ENCODE results near the gene HNRNPUL1. TPM values are rescaled to one million over a fixed set of nuclear protein-coding genes. Genes with fewer than 3 reads are reported as not detected.
"Not testable (repeated sequence)": the region's sequence is repeated elsewhere in the genome, so short reads cannot be mapped to it uniquely, and the experiment has no call there.

The HNRNPUL1 gene
- total RNA-seq, 1 donor from 2014 or later, result 108 TPM

DNA sequence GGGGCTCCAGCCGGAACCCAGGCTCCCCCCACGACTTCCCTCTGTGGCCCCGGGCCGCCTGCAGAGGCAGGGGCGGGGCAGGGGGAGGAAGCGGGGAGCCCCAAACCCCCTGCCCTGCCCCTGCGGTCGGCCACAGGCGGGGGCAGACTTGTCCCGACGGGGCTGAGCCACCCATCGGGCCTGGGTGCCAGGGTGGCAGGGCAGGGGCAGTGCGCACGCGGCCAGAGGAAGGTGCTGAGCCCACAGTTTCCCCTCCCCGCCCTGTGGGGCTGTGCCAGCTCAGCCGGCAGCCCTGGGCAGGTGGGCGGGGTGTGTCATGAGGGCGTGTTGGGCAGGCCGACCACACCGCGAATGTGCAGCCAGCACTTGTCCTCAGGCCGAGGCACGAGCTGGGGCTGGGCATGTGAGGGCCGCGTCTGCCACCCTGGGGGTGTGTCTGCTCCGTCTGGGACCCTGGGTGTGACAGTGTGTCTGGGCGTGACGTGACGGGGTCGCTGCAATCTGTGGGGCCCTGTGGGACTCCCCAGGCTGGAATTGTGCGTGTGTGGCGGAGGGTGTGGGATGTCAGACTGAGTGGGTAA lies 63.5 kb downstream of the HNRNPUL1 start:
- no peak for DNase-seq

- DNase-seq, result no peak
Observed at GRCh38 chr19:41328157-41328841, 64.1 kb downstream of the HNRNPUL1 start.

DNA sequence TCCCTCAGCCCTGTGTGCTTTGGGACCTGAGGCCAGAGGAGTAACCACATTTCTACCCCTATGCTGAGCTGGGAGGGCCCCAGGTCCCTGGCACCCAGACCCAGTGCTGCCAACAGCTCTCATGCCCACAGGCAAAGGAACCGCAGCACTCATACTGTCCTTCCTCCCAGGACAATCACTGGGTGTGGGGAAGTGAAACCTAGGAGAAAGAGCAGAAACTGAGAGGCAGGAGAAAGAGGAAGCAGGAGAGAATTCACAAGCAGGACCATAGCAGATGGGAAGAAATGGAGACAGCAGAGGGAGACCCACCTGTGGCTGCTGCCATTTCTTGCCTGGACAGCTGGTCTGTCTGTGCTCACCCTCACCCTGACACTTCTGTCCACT lies 64.7 kb downstream of the HNRNPUL1 start:
- no peak for DNase-seq

DNA sequence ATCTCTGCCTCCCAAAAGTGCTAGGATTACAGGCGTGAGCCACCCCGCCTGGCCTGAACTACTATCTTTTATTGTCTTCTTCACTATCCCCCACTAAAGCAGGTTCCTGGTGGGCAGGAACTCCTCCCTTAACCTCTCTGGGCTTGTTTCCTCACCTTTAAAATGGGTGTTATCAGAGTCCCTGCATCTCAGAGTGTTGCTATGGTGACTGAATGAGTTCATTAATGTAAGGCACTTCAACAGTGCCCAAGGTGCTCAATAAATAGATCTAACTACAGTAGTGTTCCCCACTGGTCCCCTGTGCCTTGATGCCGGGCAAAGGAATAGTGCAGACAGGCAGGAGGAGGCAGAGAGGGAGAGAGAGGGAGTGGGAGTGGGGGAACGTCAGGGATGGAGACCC lies 66.3 kb downstream of the HNRNPUL1 start:
- DNase-seq, result no peak

- DNase-seq, result no peak
Observed at GRCh38 chr19:41330946-41331678, 66.9 kb downstream of the HNRNPUL1 start.

DNA sequence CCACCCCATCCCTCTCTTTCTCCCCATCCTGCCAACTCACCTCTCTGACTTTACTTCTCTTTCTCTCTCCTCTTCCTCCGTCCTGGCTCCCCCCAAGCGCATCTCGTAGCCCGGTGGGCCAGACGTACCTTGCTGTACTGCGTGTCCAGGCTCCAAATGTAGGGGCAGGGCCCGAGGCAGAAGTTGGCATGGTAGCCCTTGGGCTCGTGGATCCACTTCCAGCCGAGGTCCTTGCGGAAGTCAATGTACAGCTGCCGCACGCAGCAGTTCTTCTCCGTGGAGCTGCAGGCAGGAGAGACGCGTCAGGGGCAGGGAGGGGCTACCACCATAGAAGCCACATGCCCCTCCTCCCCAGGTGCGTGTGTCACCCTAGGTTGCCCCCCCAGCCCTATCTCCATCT lies 67.8 kb downstream of the HNRNPUL1 start:
- no peak for DNase-seq

- no peak for DNase-seq
Observed at GRCh38 chr19:41332468-41332867, 68.3 kb downstream of the HNRNPUL1 start.

DNA sequence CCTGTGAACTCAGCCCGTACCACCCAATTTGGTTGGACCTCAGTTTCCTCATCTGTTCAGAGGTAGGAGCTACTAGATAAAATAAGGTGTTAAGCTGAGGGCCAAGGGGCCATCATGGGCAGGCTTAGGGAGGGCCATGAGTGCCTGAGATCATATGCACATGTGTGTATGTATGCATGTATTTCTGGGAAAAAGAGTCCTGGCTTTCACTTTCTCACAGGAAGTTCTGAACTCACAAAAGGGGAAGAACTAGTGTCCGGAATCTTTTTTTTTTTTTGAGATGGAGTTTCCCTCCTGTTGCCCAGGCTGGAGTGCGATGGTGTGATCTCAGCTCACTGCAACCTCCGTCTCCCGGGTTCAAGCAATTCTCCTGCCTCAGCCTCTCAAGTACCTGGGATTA lies 70.6 kb downstream of the HNRNPUL1 start:
- DNase-seq, result no peak

- no peak for DNase-seq
Observed at GRCh38 chr19:41335467-41335866, 71.3 kb downstream of the HNRNPUL1 start.

GRCh38 chr19:41339936-41340335 lies 75.8 kb downstream of the HNRNPUL1 start:
- DNase-seq, result no peak

- DNase-seq, result no peak
Observed at GRCh38 chr19:41341669-41342490, 77.7 kb downstream of the HNRNPUL1 start.

DNA sequence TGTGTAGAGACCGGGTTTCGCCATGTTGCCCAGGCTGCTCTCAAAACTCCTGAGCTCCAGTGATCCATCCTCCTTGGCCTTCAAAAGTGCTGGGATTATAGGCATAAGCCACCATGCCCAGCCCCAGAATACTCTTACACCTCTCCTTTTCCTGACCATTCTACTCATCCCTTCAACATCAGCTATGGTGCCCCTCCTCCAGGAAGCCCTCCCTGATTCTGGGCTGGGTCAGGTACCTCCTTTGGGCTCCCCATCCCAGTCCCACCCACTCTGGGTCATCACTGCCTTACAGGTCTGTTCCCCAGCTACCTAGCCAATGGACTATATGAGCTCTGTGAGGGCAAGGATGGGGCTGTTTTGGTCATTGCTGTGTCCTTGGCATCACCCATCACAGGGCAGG lies 80.0 kb downstream of the HNRNPUL1 start:
- no peak for DNase-seq

DNA sequence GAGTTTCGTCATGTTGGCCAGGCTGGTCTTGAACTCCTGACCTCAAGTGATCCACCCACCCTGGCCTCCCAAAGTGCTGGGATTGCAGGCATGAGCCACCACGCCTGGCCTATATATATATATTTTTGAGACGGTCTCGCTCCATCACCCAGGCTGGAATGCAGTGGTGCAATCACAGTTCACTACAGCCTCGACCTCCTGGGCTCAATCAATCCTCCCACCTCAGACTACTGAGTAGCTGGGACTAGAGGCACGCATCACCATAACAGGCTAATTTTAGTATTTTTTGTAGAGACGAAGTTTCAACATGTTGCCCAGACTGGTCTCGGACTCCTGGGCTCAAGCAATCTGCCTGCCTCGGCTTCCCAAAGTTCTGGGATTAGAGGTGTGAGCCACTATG lies 82.7 kb downstream of the HNRNPUL1 start:
- not testable (repeated sequence) for DNase-seq

GRCh38 chr19:41350735-41351338 lies 86.7 kb downstream of the HNRNPUL1 start:
- DNase-seq, result no peak

DNA sequence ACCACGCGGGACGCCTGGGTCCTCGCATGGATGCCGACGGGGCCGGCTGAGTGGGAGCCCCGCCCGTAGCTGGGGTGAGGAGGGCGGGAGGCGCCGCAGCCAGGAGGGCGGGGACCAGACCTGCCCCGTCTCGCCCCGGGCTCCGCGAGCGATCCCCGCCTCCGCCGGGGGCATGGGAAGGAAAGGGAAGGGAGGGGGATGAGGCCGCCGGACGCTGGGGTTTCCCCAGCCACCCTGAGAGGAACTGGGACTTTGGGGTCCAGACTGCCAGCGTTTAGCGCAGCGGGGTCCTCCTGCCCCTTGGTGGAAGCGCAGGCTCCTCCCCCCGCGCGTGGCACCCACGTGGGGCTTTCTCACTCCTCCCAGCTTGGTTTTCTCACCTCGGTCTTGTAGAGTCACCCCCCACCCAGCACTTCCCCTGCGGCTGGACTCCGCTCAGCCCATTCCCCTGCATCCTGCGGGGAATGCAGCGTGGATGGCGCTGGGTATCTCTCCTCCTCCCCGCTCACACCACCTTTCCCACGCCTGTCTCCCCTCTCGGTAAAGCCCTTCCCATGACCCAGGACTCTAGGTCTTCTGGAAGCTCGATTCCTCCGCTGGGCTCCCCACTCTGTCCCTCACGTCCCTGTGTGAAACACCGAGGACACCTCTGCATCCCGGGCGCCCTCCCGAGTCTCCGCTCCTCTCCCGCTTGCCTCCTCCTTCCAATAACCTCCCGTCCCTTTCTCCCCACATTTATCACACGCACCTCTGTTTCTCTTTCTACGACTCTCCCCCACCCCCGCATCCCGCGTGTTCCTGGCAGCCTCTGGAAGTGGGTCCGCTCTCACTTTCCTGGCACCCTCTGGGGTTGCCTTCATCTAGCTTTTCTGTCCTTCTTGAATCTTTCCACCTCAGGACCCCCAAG lies 87.4 kb downstream of the HNRNPUL1 start:
- no peak for DNase-seq

DNA sequence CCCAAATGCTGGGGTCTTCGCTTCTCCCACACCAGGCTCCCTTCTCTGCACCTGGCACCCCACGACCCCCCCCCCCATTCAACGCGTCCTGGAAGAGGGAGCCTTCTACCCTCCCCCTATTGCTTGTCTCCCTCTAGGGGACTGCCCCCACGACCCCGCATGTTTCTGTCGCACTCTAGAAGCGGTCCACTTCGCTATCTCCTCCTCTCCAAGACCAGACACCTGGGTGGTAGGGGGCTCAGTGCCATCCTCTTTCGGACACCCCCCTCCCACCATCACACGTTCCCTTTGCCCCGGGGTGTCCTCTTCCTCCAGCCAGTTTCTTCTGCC lies 88.1 kb downstream of the HNRNPUL1 start:
- no peak for DNase-seq

DNA sequence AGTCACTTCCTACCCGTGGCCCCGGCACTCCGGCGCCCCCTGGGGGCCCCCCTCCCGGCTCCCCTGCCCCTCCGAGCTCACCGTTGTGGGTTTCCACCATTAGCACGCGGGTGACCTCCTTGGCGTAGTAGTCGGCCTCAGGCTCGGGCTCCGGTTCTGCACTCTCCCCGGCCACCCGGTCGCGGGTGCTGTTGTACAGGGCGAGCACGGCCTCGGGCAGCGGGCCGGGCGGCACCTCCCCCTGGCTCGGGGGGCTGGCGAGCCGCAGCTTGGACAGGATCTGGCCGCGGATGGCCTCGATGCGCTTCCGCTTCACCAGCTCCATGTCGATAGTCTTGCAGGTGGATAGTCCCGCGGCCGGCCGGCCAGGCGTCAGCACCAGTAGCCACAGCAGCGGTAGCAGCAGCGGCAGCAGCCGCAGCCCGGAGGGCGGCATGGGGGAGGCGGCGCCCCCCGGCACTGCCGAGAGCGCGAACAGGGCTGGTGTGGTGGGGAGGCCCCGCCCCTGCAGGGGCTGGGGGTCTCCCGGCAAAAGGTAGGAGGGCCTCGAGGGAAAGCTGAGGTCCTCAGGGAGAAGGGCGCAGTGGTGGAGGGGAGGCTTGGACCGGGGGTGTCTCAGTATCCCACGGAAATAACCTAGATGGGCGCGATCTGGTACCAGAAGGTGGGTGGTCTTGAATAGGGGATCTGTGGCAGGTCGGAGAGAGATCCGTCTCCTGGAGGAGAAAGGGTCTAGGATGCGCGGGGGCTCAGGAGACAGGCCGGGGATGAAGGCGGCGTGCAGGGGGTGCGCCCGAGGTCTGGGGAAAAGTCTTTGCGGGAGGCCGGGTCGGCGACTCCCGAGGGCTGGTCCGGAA lies 88.7 kb downstream of the HNRNPUL1 start:
- no peak for DNase-seq

GRCh38 chr19:41353466-41354342 lies 89.5 kb downstream of the HNRNPUL1 start, which contains the start of gene TGFB1:
Gene TGFB1, minus strand, starts transcription at chr19:41353922. Its CDS starts 878 bp downstream, at chr19:41353044.
- DNase-seq, result peak; percentile 82

DNA sequence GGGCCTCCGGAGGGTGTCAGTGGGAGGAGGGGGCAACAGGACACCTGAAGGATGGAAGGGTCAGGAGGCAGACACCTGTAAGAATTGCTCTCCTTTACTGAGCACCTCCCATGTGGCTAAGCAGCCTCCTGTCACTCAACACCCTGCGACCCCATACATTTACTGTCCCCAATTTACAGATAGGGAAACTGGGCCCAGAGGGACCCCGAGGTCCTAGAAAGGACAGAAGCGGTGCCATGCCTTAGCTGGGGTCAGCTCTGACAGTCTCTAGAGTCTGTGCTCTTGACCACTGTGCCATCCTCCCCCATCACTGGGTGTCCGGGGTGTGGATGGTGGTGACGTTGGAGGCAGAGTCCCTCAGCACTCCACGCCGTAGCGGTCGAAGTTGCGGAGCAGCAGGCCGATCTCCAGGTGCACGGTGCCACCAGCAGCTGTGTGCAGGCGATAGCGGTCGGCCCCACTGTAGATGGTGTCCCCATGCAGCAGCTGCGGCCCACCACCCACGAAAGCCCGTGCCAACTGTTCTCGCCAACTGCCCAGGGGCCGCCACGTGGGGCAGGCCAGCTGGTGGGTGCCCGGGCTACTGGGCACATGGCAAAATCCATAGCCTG lies 90.3 kb downstream of the HNRNPUL1 start:
- no peak for DNase-seq
